HCT116 (cell line): Measurements from ENCODE around the gene DDX23. TPM values are rescaled to one million over a fixed set of nuclear protein-coding genes. Genes with fewer than 3 reads are reported as not detected.

ENCODE experiments used
- ATAC-seq: fragments of 200-7000 bp; cut with Tn5 transposase; 2 replicates; pipeline ENCODE4 v1.9.1; 2020; ENCODE audit warnings: mild to moderate bottlenecking, moderate library complexity
- BruUV-seq: library from RNA; stranded (reverse); fragments of 400-500 nt; replicated peaks from 2 replicates; lab custom pipeline; 2021; lab: Mats Ljungman, UMichigan
- CTCF ChIA-PET: fragments of 300-600 bp; sonication (Branson Sonifier 250); formaldehyde crosslinking; loops from one replicate; lab custom pipeline; 2021; ENCODE audit warnings: antibody characterized with exemption; lab: Charles Lee
- POLR2A ChIA-PET: fragments of 300-600, 350-600 bp; sonication (Branson Sonifier 250); formaldehyde crosslinking; loops from one replicate; lab custom pipeline; 2021; ENCODE audit warnings: antibody characterized with exemption; lab: Charles Lee
- RAD21 ChIA-PET, 2 experiments: fragments of 300-600 bp; sonication (Branson Sonifier 250); formaldehyde crosslinking; loops; one replicate each; lab custom pipeline; 2023; ENCODE audit warnings: low total read pairs in 2 of 2; ENCODE audit not compliant: uncharacterized antibody in 2 of 2, unreplicated experiment in 2 of 2, low non-redundant PET in 1 of 2; lab: Charles Lee
- DNase-seq: peaks from one replicate; pipeline ENCODE4 v3.0.0-alpha.2; 2010; ENCODE audit warnings: low read depth, low spot score
- H2AFZ ChIP-seq: fragments of 200-600 bp; shearing (Covaris generic), sonication (generic); 2 replicates; pipeline ENCODE4 v1.6.1; 2017; ENCODE audit warnings: low read depth, mixed run types, mixed read lengths, antibody characterized with exemption, low read length; ENCODE audit not compliant: poor library complexity, severe bottlenecking
- H3K27ac ChIP-seq: 2 replicates; pipeline ENCODE4 v1.5.1; 2012; ENCODE audit warnings: low read depth, low read length
- H3K27me3 ChIP-seq: fragments of 200-600 bp; sonication (generic); 2 replicates; pipeline ENCODE4 v1.6.1; 2016; ENCODE audit warnings: mixed run types, low read length, mixed read lengths; ENCODE audit not compliant: insufficient read depth
- H3K36me3 ChIP-seq, 2 experiments: fragments of 200-500 bp in 1 of 2; fragments of 200-600 bp in 1 of 2; sonication (Bioruptor generic) in 1 of 2; sonication (generic) in 1 of 2; 2 replicates each; pipeline versions ENCODE4 v1.5.1 to v1.6.1; 2014 to 2016; ENCODE audit warnings: low read length in 2 of 2, inconsistent platforms in 1 of 2, mixed read lengths in 1 of 2, mixed run types in 1 of 2; ENCODE audit not compliant: insufficient read depth in 2 of 2, control insufficient read depth in 1 of 2
- H3K4me1 ChIP-seq, 2 experiments: fragments of 200-600 bp in 1 of 2; sonication (generic) in 1 of 2; 2 replicates each; pipeline versions ENCODE4 v1.5.1 to v1.6.1; 2012 to 2017; ENCODE audit warnings: low read length in 2 of 2, inconsistent platforms in 1 of 2, mild to moderate bottlenecking in 1 of 2, mixed read lengths in 1 of 2, mixed run types in 1 of 2, moderate library complexity in 1 of 2; ENCODE audit not compliant: insufficient read depth in 2 of 2, control insufficient read depth in 1 of 2
- H3K4me2 ChIP-seq: fragments of 200-600 bp; sonication (generic); 2 replicates; pipeline ENCODE4 v1.6.1; 2017; ENCODE audit warnings: mixed run types, low read length, mixed read lengths
- H3K4me3 ChIP-seq, 2 experiments: fragments of 200-600 bp in 1 of 2; sonication (generic) in 1 of 2; replicated peaks in 1 of 2; 2 replicates each; pipeline ENCODE4 v1.5.1; 2011 to 2016; ENCODE audit warnings: low read length in 2 of 2, control low read depth in 1 of 2, low read depth in 1 of 2, mild to moderate bottlenecking in 1 of 2, mixed read lengths in 1 of 2, mixed run types in 1 of 2
- H3K79me2 ChIP-seq: fragments of 200-600 bp; sonication (generic); 2 replicates; pipeline ENCODE4 v1.6.1; 2017; ENCODE audit warnings: mild to moderate bottlenecking, mixed run types, low read length, moderate library complexity, mixed read lengths; ENCODE audit not compliant: insufficient read depth
- H3K9ac ChIP-seq: fragments of 200-600 bp; sonication (generic); 2 replicates; pipeline ENCODE4 v1.6.1; 2016; ENCODE audit warnings: low read length, mixed read lengths
- H3K9me2 ChIP-seq: fragments of 200-600 bp; sonication (generic), shearing (Covaris generic); 2 replicates; pipeline ENCODE4 v1.6.1; 2017; ENCODE audit warnings: mixed run types, mild to moderate bottlenecking, moderate library complexity; ENCODE audit not compliant: insufficient read depth
- H3K9me3 ChIP-seq, 2 experiments: fragments of 200-500 bp in 1 of 2; fragments of 200-600 bp in 1 of 2; sonication (Bioruptor generic) in 1 of 2; sonication (generic) in 1 of 2; 2 replicates each; pipeline ENCODE4 v1.6.1; 2014 to 2017; ENCODE audit warnings: low read length in 2 of 2, mixed read lengths in 2 of 2, inconsistent platforms in 1 of 2, low read depth in 1 of 2, mild to moderate bottlenecking in 1 of 2, mixed run types in 1 of 2, moderate library complexity in 1 of 2; ENCODE audit not compliant: control insufficient read depth in 1 of 2, insufficient read depth in 1 of 2
- H4K20me1 ChIP-seq: fragments of 200-600 bp; sonication (generic), shearing (Covaris generic); 2 replicates; pipeline ENCODE4 v1.6.1; 2017; ENCODE audit warnings: mixed run types, mild to moderate bottlenecking, moderate library complexity; ENCODE audit not compliant: insufficient read depth
- CBX3 ChIP-seq: IDR thresholded peaks from 2 replicates; pipeline ENCODE4 v1.6.1; 2012; ENCODE audit warnings: low read depth
- CEBPB ChIP-seq: IDR thresholded peaks from 2 replicates; pipeline ENCODE4 v1.6.1; 2012; ENCODE audit warnings: low read depth
- CTCF ChIP-seq, 3 experiments: fragments of 200-600 bp in 1 of 3; sonication (generic) in 1 of 3; IDR thresholded peaks in 2 of 3; conservative IDR thresholded peaks in 1 of 3; 2 replicates each; pipeline ENCODE4 v1.5.1; 2012 to 2017; ENCODE audit warnings: low read depth in 2 of 3, low read length in 2 of 3, antibody characterized with exemption in 1 of 3, borderline replicate concordance in 1 of 3, control low read depth in 1 of 3, mild to moderate bottlenecking in 1 of 3, mixed read lengths in 1 of 3, mixed run types in 1 of 3, moderate library complexity in 1 of 3; ENCODE audit not compliant: insufficient read depth in 1 of 3
- EGR1 ChIP-seq: IDR thresholded peaks from 2 replicates; pipeline ENCODE4 v1.6.1; 2012; ENCODE audit warnings: low read depth
- ELF1 ChIP-seq: IDR thresholded peaks from 2 replicates; pipeline ENCODE4 v1.6.1; 2012; ENCODE audit warnings: low read depth, borderline replicate concordance
- EZH2 ChIP-seq: fragments of 200-600 bp; sonication (generic); IDR thresholded peaks from 2 replicates; pipeline ENCODE4 v1.6.1; 2017; ENCODE audit warnings: antibody characterized with exemption, mixed run types
- EZH2phosphoT487 ChIP-seq: fragments of 200-600 bp; IDR thresholded peaks from 2 replicates; pipeline ENCODE4 v1.6.1; 2018; ENCODE audit warnings: antibody characterized with exemption, borderline replicate concordance
- MAX ChIP-seq: IDR thresholded peaks from 2 replicates; pipeline ENCODE4 v1.6.1; 2012
- POLR2A ChIP-seq: IDR thresholded peaks from 2 replicates; pipeline ENCODE4 v1.7.0; 2011; ENCODE audit warnings: borderline replicate concordance; ENCODE audit not compliant: insufficient read depth, insufficient read length; ENCODE audit errors: extremely low read depth
- REST ChIP-seq: IDR thresholded peaks from 2 replicates; pipeline ENCODE4 v1.6.1; 2012; ENCODE audit warnings: low read depth
- SIN3A ChIP-seq: IDR thresholded peaks from 2 replicates; pipeline ENCODE4 v1.6.1; 2012; ENCODE audit warnings: low read depth
- SP1 ChIP-seq: IDR thresholded peaks from 2 replicates; pipeline ENCODE4 v1.6.1; 2012; ENCODE audit warnings: low read depth
- SRF ChIP-seq: IDR thresholded peaks from 2 replicates; pipeline ENCODE4 v1.6.1; 2012; ENCODE audit warnings: low read depth
- ZFX ChIP-seq: fragments of 450-650 bp; IDR thresholded peaks from 2 replicates; pipeline ENCODE4 v1.6.1; 2017
- ZNF274 ChIP-seq: fragments of 200-500 bp; sonication (Bioruptor generic); IDR thresholded peaks from 2 replicates; pipeline ENCODE4 v1.6.1; 2014; ENCODE audit warnings: mild to moderate bottlenecking, low read depth, low read length, inconsistent platforms
- intact Hi-C: fragments of 100-400 bp; cut with micrococcal nuclease; formaldehyde crosslinking; loops from 2 replicates; pipeline ENCODE4 v1.10.0; 2022
- total RNA-seq: library from RNA; stranded (reverse); gene quantifications from one replicate; pipeline ENCODE4 v1.2.1, GENCODE V29; 2021; ENCODE audit not compliant: unreplicated experiment

DDX23 gene
- total RNA-seq, 1 experiment from 2014 or later: 75.0 TPM

- CTCF ChIA-PET: interaction anchor here (1.8 to 7.9 kb wide), 4 partner anchors 42 to 179 kb away, joined by 5 to 85 read pairs (median 12); no protein-coding TSS in a partner anchor
- no peak overlapping the region for H2AFZ ChIP-seq
- POLR2A ChIA-PET: interaction anchor here (1.7 kb wide), 1 partner anchor 44 kb away, joined by 6 read pairs; no protein-coding TSS in a partner anchor
Observed at GRCh38 chr12:48796976-48797375, 55.0 kb downstream of the DDX23 start.

More at GRCh38 chr12:48796976-48797375, 55.0 kb downstream of the DDX23 start:
- intact Hi-C loops: loop anchor here (5.0 kb wide), 1 partner anchor 115 kb away; the partner anchor contains the start of gene KANSL2
- no TSS peak for BruUV-seq
- RAD21 ChIA-PET: interaction anchor here in 1 of 2 experiments (0.5 to 1.1 kb wide), 2 partner anchors 44 to 110 kb away, joined by 3 to 4 read pairs; no protein-coding TSS in a partner anchor
- no peak overlapping the region for H3K9ac ChIP-seq
- no peak overlapping the region for H3K4me3 ChIP-seq
- H3K9me2 ChIP-seq: no peaks in the 10 kb centered on the region
- TF ChIP-seq SRF (no peak), SP1 (no peak), EZH2 (no peak), CTCF (IDR thresholded peaks at IDR 0.05 in 2 of 3, conservative IDR thresholded peaks at IDR 0.05 in 1 of 3; ENCODE audit: borderline replicate concordance in 1 of 3, insufficient read depth in 1 of 3, low read depth in 2 of 3, low read length in 2 of 3) (no peak), EGR1 (no peak), ELF1 (no peak), ZFX (no peak), REST (no peak), MAX (no peak), CEBPB (no peak), EZH2phosphoT487 (no peak), ZNF274 (no peak), SIN3A (no peak), CBX3 (no peak), POLR2A (no peak)
- H3K79me2 ChIP-seq: no peaks in the 10 kb centered on the region
- H3K9me3 ChIP-seq: no peaks in the 10 kb centered on the region
- no peak overlapping the region for H3K4me2 ChIP-seq
- H3K27ac ChIP-seq: no peak overlapping the region
- no peaks in the 10 kb centered on the region for H3K36me3 ChIP-seq
- no peak for DNase-seq
- no peak for ATAC-seq
- H3K4me1 ChIP-seq: peaks cover 8 to 15% of the 10 kb centered on the region in 2 experiments
- H4K20me1 ChIP-seq: no peaks in the 10 kb centered on the region
- no peaks in the 10 kb centered on the region for H3K27me3 ChIP-seq
